ENCODE measurements around the gene GPC5. TPM values are rescaled to one million over a fixed set of nuclear protein-coding genes. Genes with fewer than 3 reads are reported as not detected.
A peak's percentile ranks its signal among the peaks of the same experiment; 100 is the strongest.

GPC5 gene
- polyA plus RNA-seq, 4 donors, result 0.18 to 0.86 TPM; not detected in 2

GRCh38 chr13:91564396-91564795 is 166.0 kb downstream of the GPC5 start:
- no peaks in the 10 kb centered on the region for H3K4me1 ChIP-seq (ENCODE audit: control insufficient read depth in 3 of 3, insufficient read depth in 2 of 3, low read depth in 1 of 3, low read length in 2 of 3)
- peaks cover 0 to 2% (median 0%) of the 10 kb centered on the region in 3 donors for H3K27me3 ChIP-seq (ENCODE audit: control insufficient read depth in 3 of 3, insufficient read depth in 3 of 3, low read length in 3 of 3)
- FAIRE-seq (no peak), DNase-seq (no peak)
- H3K36me3 ChIP-seq (ENCODE audit: control insufficient read depth in 3 of 3, insufficient read depth in 2 of 3, low read depth in 1 of 3, low read length in 3 of 3), result no peaks in the 10 kb centered on the region
- 67 to 79% (median 78%) methylated on average over 4 of the region's 4 CpGs for WGBS, 3 donors
- no peak overlapping the region for H3K27ac ChIP-seq (ENCODE audit: low read depth in 1 of 3, low read length in 2 of 3)
- H3K9me3 ChIP-seq (ENCODE audit: control insufficient read depth in 2 of 2, insufficient read depth in 1 of 2, low read depth in 1 of 2, low read length in 1 of 2), result no peaks in the 10 kb centered on the region
- H3K4me3 ChIP-seq (ENCODE audit: low read depth in 1 of 3, low read length in 3 of 3), result no peak overlapping the region

- DNase-seq (no peak), FAIRE-seq (no peak)
- no peak overlapping the region for H3K4me3 ChIP-seq (ENCODE audit: low read depth in 1 of 3, low read length in 3 of 3)
- H3K27me3 ChIP-seq (ENCODE audit: control insufficient read depth in 3 of 3, insufficient read depth in 3 of 3, low read length in 3 of 3), result peaks cover 0 to 2% (median 0%) of the 10 kb centered on the region in 3 donors
- no peaks in the 10 kb centered on the region for H3K4me1 ChIP-seq (ENCODE audit: control insufficient read depth in 3 of 3, insufficient read depth in 2 of 3, low read depth in 1 of 3, low read length in 2 of 3)
- H3K9me3 ChIP-seq (ENCODE audit: control insufficient read depth in 2 of 2, insufficient read depth in 1 of 2, low read depth in 1 of 2, low read length in 1 of 2), result no peaks in the 10 kb centered on the region
- no peaks in the 10 kb centered on the region for H3K36me3 ChIP-seq (ENCODE audit: control insufficient read depth in 3 of 3, insufficient read depth in 2 of 3, low read depth in 1 of 3, low read length in 3 of 3)
- 68 to 80% (median 78%) methylated on average over 5 of the region's 5 CpGs for WGBS, 3 donors
- no peak overlapping the region for H3K27ac ChIP-seq (ENCODE audit: low read depth in 1 of 3, low read length in 2 of 3)
Observed at GRCh38 chr13:91565296-91565695, 166.9 kb downstream of the GPC5 start.

- peaks cover 0 to 2% (median 0%) of the 10 kb centered on the region in 3 donors for H3K27me3 ChIP-seq (ENCODE audit: control insufficient read depth in 3 of 3, insufficient read depth in 3 of 3, low read length in 3 of 3)
- H3K36me3 ChIP-seq (ENCODE audit: control insufficient read depth in 3 of 3, insufficient read depth in 2 of 3, low read depth in 1 of 3, low read length in 3 of 3), result no peaks in the 10 kb centered on the region
- WGBS, 3 donors, result 71 to 83% (median 75%) methylated on average over 5 of the region's 5 CpGs
- H3K27ac ChIP-seq (ENCODE audit: low read depth in 1 of 3, low read length in 2 of 3), result no peak overlapping the region
- no peak overlapping the region for H3K4me3 ChIP-seq (ENCODE audit: low read depth in 1 of 3, low read length in 3 of 3)
- no peaks in the 10 kb centered on the region for H3K4me1 ChIP-seq (ENCODE audit: control insufficient read depth in 3 of 3, insufficient read depth in 2 of 3, low read depth in 1 of 3, low read length in 2 of 3)
- H3K9me3 ChIP-seq (ENCODE audit: control insufficient read depth in 2 of 2, insufficient read depth in 1 of 2, low read depth in 1 of 2, low read length in 1 of 2), result peaks cover 0 to 3% of the 10 kb centered on the region in 2 donors
- no peak for FAIRE-seq
- DNase-seq, result no peak
Observed at GRCh38 chr13:91567485-91568207, 169.2 kb downstream of the GPC5 start.

GRCh38 chr13:91571681-91572080 is 173.3 kb downstream of the GPC5 start:
- no peak overlapping the region for H3K27ac ChIP-seq (ENCODE audit: low read depth in 1 of 3, low read length in 2 of 3)
- no peak for FAIRE-seq
- H3K4me1 ChIP-seq (ENCODE audit: control insufficient read depth in 3 of 3, insufficient read depth in 2 of 3, low read depth in 1 of 3, low read length in 2 of 3), result no peaks in the 10 kb centered on the region
- no peak overlapping the region for H3K4me3 ChIP-seq (ENCODE audit: low read depth in 1 of 3, low read length in 3 of 3)
- 79 to 89% (median 88%) methylated on average over 5 of the region's 5 CpGs for WGBS, 3 donors
- peaks cover 0 to 3% of the 10 kb centered on the region in 2 donors for H3K9me3 ChIP-seq (ENCODE audit: control insufficient read depth in 2 of 2, insufficient read depth in 1 of 2, low read depth in 1 of 2, low read length in 1 of 2)
- peaks cover 0 to 2% (median 0%) of the 10 kb centered on the region in 3 donors for H3K27me3 ChIP-seq (ENCODE audit: control insufficient read depth in 3 of 3, insufficient read depth in 3 of 3, low read length in 3 of 3)
- no peak for DNase-seq
- H3K36me3 ChIP-seq (ENCODE audit: control insufficient read depth in 3 of 3, insufficient read depth in 2 of 3, low read depth in 1 of 3, low read length in 3 of 3), result no peaks in the 10 kb centered on the region

GRCh38 chr13:91572439-91572838 is 174.0 kb downstream of the GPC5 start:
- WGBS, 3 donors, result 38 to 52% (median 42%) methylated on average over 1 of the region's 1 CpG

GRCh38 chr13:91572944-91573598 is 174.7 kb downstream of the GPC5 start:
- peaks cover 0 to 2% (median 0%) of the 10 kb centered on the region in 3 donors for H3K27me3 ChIP-seq (ENCODE audit: control insufficient read depth in 3 of 3, insufficient read depth in 3 of 3, low read length in 3 of 3)
- WGBS, 3 donors, result 85 to 89% (median 86%) methylated on average over 9 of the region's 9 CpGs
- H3K27ac ChIP-seq (ENCODE audit: low read depth in 1 of 3, low read length in 2 of 3), result no peak overlapping the region
- H3K4me1 ChIP-seq (ENCODE audit: control insufficient read depth in 3 of 3, insufficient read depth in 2 of 3, low read depth in 1 of 3, low read length in 2 of 3), result no peaks in the 10 kb centered on the region
- FAIRE-seq, result no peak
- DNase-seq, result no peak
- H3K4me3 ChIP-seq (ENCODE audit: low read depth in 1 of 3, low read length in 3 of 3), result no peak overlapping the region
- peaks cover 0 to 6% of the 10 kb centered on the region in 2 donors for H3K9me3 ChIP-seq (ENCODE audit: control insufficient read depth in 2 of 2, insufficient read depth in 1 of 2, low read depth in 1 of 2, low read length in 1 of 2)
- no peaks in the 10 kb centered on the region for H3K36me3 ChIP-seq (ENCODE audit: control insufficient read depth in 3 of 3, insufficient read depth in 2 of 3, low read depth in 1 of 3, low read length in 3 of 3)

More at GRCh38 chr13:91572439-91572838, 174.0 kb downstream of the GPC5 start:
- Histone ChIP-seq H3K27me3 (ENCODE audit: control insufficient read depth in 3 of 3, insufficient read depth in 3 of 3, low read length in 3 of 3) (peaks cover 0 to 2% (median 0%) of the 10 kb centered on the region in 3 donors), H3K4me3 (ENCODE audit: low read depth in 1 of 3, low read length in 3 of 3) (no peak overlapping the region), H3K4me1 (ENCODE audit: control insufficient read depth in 3 of 3, insufficient read depth in 2 of 3, low read depth in 1 of 3, low read length in 2 of 3) (no peaks in the 10 kb centered on the region), H3K36me3 (ENCODE audit: control insufficient read depth in 3 of 3, insufficient read depth in 2 of 3, low read depth in 1 of 3, low read length in 3 of 3) (no peaks in the 10 kb centered on the region), H3K27ac (ENCODE audit: low read depth in 1 of 3, low read length in 2 of 3) (no peak overlapping the region), H3K9me3 (ENCODE audit: control insufficient read depth in 2 of 2, insufficient read depth in 1 of 2, low read depth in 1 of 2, low read length in 1 of 2) (peaks cover 0 to 3% of the 10 kb centered on the region in 2 donors)
- DNase-seq (no peak), FAIRE-seq (no peak)

GRCh38 chr13:91574766-91575165 is 176.3 kb downstream of the GPC5 start:
- no peaks in the 10 kb centered on the region for H3K4me1 ChIP-seq (ENCODE audit: control insufficient read depth in 3 of 3, insufficient read depth in 2 of 3, low read depth in 1 of 3, low read length in 2 of 3)
- no peak for DNase-seq
- WGBS, 3 donors, result 22 to 35% (median 35%) methylated on average over 1 of the region's 1 CpG
- peaks cover 0 to 6% of the 10 kb centered on the region in 2 donors for H3K9me3 ChIP-seq (ENCODE audit: control insufficient read depth in 2 of 2, insufficient read depth in 1 of 2, low read depth in 1 of 2, low read length in 1 of 2)
- H3K36me3 ChIP-seq (ENCODE audit: control insufficient read depth in 3 of 3, insufficient read depth in 2 of 3, low read depth in 1 of 3, low read length in 3 of 3), result no peaks in the 10 kb centered on the region
- no peak overlapping the region for H3K4me3 ChIP-seq (ENCODE audit: low read depth in 1 of 3, low read length in 3 of 3)
- H3K27me3 ChIP-seq (ENCODE audit: control insufficient read depth in 3 of 3, insufficient read depth in 3 of 3, low read length in 3 of 3), result no peaks in the 10 kb centered on the region
- no peak overlapping the region for H3K27ac ChIP-seq (ENCODE audit: low read depth in 1 of 3, low read length in 2 of 3)
- FAIRE-seq, result no peak

GRCh38 chr13:91576590-91576989 is 178.2 kb downstream of the GPC5 start:
- Histone ChIP-seq H3K4me3 (ENCODE audit: low read depth in 1 of 3, low read length in 3 of 3) (no peak overlapping the region), H3K27me3 (ENCODE audit: control insufficient read depth in 3 of 3, insufficient read depth in 3 of 3, low read length in 3 of 3) (no peaks in the 10 kb centered on the region), H3K4me1 (ENCODE audit: control insufficient read depth in 3 of 3, insufficient read depth in 2 of 3, low read depth in 1 of 3, low read length in 2 of 3) (no peaks in the 10 kb centered on the region), H3K36me3 (ENCODE audit: control insufficient read depth in 3 of 3, insufficient read depth in 2 of 3, low read depth in 1 of 3, low read length in 3 of 3) (no peaks in the 10 kb centered on the region), H3K27ac (ENCODE audit: low read depth in 1 of 3, low read length in 2 of 3) (no peak overlapping the region), H3K9me3 (ENCODE audit: control insufficient read depth in 2 of 2, insufficient read depth in 1 of 2, low read depth in 1 of 2, low read length in 1 of 2) (peaks cover 0 to 6% of the 10 kb centered on the region in 2 donors)
- DNase-seq, result peak in 1 of 2 donors; percentile 26
- 48 to 59% (median 54%) methylated on average over 2 of the region's 2 CpGs for WGBS, 3 donors
- no peak for FAIRE-seq

All from small intestine (tissue), 7 donors.